Mesodermal cell (in vitro differentiated cells): ENCODE measurements around the gene SERGEF.

ENCODE experiments used
- H3K27ac ChIP-seq: 2 replicates; pipeline ENCODE4 v1.7.0; 2013; ENCODE audit warnings: mild to moderate bottlenecking, low read depth, low read length, moderate library complexity; ENCODE audit not compliant: severe bottlenecking
- H3K36me3 ChIP-seq: 2 replicates; pipeline ENCODE4 v1.7.1; 2013; ENCODE audit warnings: mild to moderate bottlenecking, low read length, moderate library complexity; ENCODE audit not compliant: control insufficient read depth, insufficient read depth
- H3K4me1 ChIP-seq: one replicate; pipeline ENCODE4 v1.7.1; 2013; ENCODE audit warnings: mild to moderate bottlenecking, low read length; ENCODE audit not compliant: insufficient read depth, control insufficient read depth, poor library complexity, severe bottlenecking
- H3K4me3 ChIP-seq: 2 replicates; pipeline ENCODE4 v1.7.0; 2013; ENCODE audit warnings: low read length, control low read depth, mild to moderate bottlenecking; ENCODE audit not compliant: insufficient read depth, poor library complexity, severe bottlenecking; ENCODE audit errors: extremely low read depth
- H3K9me3 ChIP-seq: 2 replicates; pipeline ENCODE4 v1.7.1; 2013; ENCODE audit warnings: mild to moderate bottlenecking, low read length, moderate library complexity; ENCODE audit not compliant: control insufficient read depth
- WGBS, 2 experiments: methylation state at CpG; one replicate each; pipeline ENCODE4 v1.1.5; 2013; ENCODE audit warnings: missing lambda C conversion rate in 2 of 2; ENCODE audit not compliant: insufficient coverage in 2 of 2; 5-methylcytosine and 5-hydroxymethylcytosine counted together

SERGEF gene

GRCh38 chr11:17743026-17743807 is 269.6 kb downstream of the SERGEF start:
- Histone ChIP-seq H3K9me3 (no peaks in the 10 kb centered on the region), H3K4me3 (no peak overlapping the region), H3K36me3 (no peaks in the 10 kb centered on the region), H3K4me1 (peaks cover 19% of the 10 kb centered on the region), H3K27ac (no peak overlapping the region)
- WGBS, 2 experiments: 89 to 91% methylated on average over 12 to 13 of the region's 13 CpGs

DNA sequence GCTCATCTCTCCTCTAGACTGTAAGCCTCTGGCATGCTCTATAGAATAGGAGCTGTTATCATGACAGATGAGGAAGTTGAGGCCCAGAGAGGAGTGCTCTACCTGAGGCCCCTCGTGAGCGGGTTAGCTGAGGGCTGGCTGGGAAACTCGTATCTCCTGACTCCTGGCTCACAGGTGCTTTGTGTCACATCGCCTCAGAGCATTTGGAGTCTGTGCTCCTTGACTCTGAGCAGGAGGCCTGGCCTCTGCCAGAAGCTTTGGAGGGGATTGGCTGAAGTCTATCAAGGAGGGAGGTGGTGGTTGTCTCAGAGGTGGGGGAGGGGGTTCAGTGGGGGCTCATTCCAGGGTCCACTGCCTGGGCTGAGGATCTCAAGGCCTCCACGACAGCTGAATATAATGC is 270.8 kb downstream of the SERGEF start:
- WGBS, 2 experiments: 89 to 97% methylated on average over 4 to 5 of the region's 5 CpGs
- Histone ChIP-seq H3K4me3 (no peak overlapping the region), H3K4me1 (peaks cover 19% of the 10 kb centered on the region), H3K27ac (no peak overlapping the region), H3K9me3 (no peaks in the 10 kb centered on the region), H3K36me3 (no peaks in the 10 kb centered on the region)

DNA sequence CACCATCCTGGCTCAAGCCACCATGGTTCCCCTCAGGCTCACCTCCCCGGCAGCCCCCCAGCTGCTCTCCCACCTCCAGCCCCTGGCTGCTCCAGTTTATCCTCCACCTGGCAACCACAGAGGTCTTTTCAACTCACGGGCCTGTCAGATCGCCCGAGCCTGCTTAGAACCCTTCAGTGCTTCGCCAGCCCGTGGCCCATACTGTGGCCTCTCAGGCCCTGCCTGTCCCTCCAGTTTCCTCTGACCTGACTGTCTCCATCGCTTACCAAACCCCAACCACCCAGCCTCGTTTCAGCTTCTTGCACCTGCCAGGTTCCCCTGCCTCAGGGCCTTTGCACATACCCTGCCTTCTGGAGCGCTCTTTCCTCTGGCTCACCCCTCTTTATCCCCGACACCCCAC is 271.4 kb downstream of the SERGEF start:
- Histone ChIP-seq H3K9me3 (no peaks in the 10 kb centered on the region), H3K4me3 (no peak overlapping the region), H3K4me1 (peaks cover 19% of the 10 kb centered on the region), H3K27ac (no peak overlapping the region), H3K36me3 (no peaks in the 10 kb centered on the region)
- WGBS, 2 experiments: 93 to 95% methylated on average over 7 to 10 of the region's 10 CpGs

- WGBS, 2 experiments: 89 to 95% methylated on average over 3 to 4 of the region's 7 CpGs
- Histone ChIP-seq H3K36me3 (no peaks in the 10 kb centered on the region), H3K9me3 (no peaks in the 10 kb centered on the region), H3K27ac (no peak overlapping the region), H3K4me1 (peaks cover 19% of the 10 kb centered on the region), H3K4me3 (no peak overlapping the region)
Observed at GRCh38 chr11:17740649-17741235, 272.1 kb downstream of the SERGEF start.

GRCh38 chr11:17739945-17740338 is 272.9 kb downstream of the SERGEF start:
- Histone ChIP-seq H3K27ac (no peak overlapping the region), H3K9me3 (no peaks in the 10 kb centered on the region), H3K36me3 (no peaks in the 10 kb centered on the region), H3K4me1 (peaks cover 18% of the 10 kb centered on the region), H3K4me3 (no peak overlapping the region)
- 79 to 89% methylated on average over 5 to 6 of the region's 6 CpGs for WGBS, 2 experiments

DNA sequence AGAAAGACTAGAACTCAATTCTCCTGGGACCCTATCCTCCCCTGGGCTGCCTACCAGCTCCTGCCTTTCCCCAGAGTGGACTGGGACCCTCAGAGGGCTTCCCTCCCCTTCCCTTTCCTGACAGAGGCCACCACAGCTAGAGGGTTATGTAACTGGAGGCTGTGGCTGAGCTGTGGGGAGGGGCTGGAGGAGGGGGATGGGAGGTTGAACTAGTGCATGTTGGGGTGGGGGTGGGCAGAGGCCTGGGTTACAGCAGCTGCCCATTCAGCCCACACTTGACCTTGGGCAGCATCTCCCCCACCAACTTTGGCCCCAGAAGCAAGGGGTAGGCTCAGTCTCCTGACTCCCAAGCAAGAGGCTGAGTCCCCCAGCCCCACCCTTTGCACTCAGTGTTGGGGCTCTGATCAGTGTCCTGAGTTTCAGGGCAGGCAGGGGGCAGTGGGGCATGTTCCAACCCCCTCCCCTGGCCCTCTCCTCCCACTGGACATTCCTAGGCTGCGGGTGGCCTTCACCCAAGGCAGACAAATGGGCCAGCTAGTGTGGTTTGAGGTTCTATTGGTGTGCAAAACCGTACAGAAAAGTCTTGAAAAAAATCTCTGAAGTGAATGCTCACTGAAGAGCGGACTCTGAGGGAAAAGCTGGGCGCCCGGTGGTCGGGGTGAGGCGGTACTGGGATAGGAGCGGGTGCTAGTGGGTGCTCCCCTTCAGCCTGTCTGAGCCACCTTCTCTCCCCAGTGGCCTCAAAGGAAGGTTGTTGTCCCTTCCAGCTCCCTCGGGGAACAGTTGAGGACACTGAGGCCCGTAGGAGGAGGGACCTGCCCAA is 274.5 kb downstream of the SERGEF start:
- 47 to 49% methylated on average over 8 of the region's 10 CpGs for whole genome bisulfite sequencing, 2 experiments
- Histone ChIP-seq H3K9me3 (no peaks in the 10 kb centered on the region), H3K4me1 (peaks cover 7% of the 10 kb centered on the region), H3K4me3 (no peak overlapping the region), H3K36me3 (no peaks in the 10 kb centered on the region), H3K27ac (no peak overlapping the region)
